GM19372 (cell line): Measurements from ENCODE around the gene DTNA.
"Not testable (repeated sequence)": the region's sequence is repeated elsewhere in the genome, so short reads cannot be mapped to it uniquely, and the experiment has no call there.

Source experiments
- ATAC-seq: cut with Tn5 transposase; IDR thresholded peaks from one replicate; pipeline ENCODE4 v1.9.1; 2021; ENCODE audit warnings: mild to moderate bottlenecking, low read depth, moderate library complexity; ENCODE audit not compliant: unreplicated experiment

Gene DTNA

DNA sequence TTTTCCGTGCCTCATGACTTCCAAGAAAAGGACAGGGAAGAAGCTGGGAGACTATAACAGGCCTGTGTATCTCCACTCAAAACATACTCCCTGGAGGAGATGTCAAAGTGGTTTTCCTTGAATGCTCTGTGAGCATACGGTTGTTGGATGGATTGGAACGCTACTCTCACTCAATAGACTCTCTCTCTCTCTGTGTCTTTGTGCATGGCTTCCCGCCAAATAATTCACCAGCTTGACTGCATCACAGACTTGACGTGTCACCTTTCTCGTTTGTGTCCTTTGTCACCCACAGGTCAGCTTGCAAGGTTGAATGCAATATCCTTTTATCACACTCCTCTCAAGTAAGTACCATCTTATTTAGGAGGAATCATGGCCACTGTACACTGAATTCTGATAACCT lies 174.3 kb downstream of the DTNA start:
- ATAC-seq: no peak

DNA sequence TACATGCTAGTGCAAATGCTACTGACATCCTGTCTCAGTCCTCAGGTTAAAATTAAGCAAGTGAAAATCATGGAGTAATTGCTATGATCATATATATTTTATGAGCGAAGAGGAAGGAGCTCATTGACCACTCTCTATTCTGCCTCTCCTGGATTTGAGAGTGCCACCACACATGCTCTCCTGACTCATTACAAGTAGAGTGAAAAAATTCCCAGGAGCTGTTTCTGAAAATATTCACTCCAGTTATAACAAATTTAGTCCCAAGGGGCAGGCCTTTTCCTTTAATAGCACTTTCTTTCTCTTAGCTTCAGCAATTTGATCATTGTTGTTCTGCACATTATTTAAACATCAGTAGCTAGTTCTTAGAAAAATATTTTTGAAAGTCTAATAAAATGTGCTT lies 176.1 kb downstream of the DTNA start:
- no peak for ATAC-seq

DNA sequence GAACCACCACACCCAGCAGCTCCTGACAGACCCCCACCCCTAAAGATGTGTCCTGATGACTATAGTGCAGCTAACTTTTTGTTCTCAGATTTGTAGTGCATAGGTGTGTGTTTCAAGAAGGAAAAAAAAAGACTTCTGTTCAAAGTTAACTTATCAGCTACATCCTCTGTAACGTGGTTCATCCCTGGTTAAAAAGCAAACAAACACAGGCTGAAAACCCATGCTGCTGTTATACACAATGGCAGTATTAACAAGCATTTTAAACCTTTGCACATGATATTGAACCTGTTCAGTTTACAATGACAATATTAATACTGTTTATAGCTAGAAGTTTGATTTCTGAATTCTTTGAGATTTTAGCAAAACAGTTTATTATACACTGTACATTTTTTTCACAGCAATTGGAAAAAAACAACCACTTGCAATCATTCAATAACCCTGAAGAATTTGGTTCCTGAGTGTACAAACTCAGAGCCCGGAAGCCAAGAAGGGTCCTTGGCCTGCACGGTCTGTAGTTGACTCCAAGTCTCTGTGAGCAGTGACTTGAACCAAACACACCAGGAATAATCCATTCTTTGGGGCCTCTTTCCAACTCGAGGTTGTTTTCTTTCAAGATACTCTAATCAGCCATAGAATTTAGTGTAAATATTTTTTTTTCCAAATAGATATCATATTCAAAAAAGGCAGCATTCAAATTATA lies 177.9 kb downstream of the DTNA start:
- no peak for ATAC-seq

DNA sequence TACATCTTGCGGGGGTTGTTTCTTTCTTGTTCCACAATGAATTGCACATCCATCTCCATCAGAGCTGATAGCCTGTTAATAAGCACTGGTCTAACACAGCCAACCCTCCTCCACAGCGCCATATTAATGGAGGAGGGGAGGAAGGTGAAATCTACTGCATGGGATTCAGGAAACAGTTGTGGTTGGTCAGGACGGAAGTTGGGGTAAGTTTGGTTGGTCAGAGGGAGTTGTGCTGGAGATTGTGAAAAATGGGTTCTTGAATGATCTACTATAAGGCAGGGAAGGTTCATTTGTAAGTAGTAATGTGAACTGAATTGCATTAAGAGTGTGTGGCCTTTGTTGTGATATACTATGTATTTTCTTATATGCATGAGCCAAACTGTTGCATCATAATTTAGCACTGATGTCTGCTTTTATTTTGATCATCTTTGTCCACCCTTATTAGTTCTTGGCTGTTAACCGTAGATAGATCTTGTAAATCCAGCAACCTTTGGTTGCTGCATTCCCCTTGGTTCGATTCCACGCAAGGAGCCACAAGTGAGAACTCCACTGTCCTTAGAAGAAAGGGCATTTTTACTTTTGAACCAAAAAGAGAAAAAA lies 180.5 kb downstream of the DTNA start:
- ATAC-seq: no peak

DNA sequence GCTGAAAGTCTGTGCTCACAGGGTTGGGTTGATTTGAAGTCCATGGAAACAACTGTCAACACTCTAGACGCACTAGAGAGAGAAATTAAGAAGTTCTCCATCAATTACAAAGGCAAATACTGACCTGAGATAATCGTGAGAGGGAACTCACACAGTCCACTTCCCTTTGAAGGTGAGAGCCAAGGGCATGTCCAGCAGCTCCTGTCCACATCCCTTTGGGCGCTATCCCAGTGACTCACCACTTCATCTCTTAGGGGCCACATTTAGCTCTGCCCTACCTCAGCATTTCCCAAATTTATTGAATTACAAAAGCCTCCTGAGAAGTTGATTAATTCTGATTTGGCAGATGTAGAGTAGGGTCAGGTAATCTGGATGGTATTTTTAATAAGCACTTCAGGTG lies 182.3 kb downstream of the DTNA start:
- no peak for ATAC-seq

- no peak for ATAC-seq
Measured at GRCh38 chr18:34893239-34893638, 183.1 kb downstream of the DTNA start.

GRCh38 chr18:34901299-34901698 lies 191.2 kb downstream of the DTNA start:
- ATAC-seq: no peak

DNA sequence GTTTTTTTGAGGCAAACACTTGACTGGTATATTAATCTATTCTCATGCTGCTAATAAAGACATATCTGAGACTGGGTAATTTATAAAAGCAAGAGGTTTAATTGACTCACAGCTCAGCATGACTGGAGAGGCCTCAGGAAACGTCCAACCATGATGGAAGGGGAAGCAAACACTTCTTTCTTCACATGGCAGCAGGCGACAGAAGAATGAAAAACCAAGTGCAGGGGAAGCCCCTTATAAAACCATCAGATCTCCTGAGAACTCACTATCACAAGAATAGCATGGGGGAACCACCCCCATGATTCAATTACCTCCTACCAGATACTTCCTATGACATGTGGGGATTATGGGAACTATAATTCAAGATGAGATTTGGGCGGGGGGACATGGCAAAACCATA lies 194.9 kb downstream of the DTNA start:
- ATAC-seq: no peak

DNA sequence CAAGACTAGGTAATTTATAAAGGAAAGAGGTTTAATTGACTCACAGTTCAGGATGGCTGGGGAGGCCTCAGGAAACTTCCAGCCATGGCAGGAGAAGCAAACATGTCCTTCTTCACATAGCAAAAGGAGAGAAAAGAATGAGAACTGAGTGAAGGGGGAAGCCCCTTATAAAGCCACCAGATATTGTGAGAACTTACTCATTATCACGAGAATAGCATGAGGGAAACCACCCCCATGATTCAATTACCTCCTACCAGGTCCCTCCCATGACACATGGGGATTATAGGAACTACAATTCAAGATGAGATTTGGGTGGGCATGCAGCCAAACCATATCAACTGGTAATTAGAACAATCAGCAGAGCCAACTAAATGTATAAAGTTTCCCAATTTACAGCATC lies 196.9 kb downstream of the DTNA start:
- ATAC-seq: not testable (repeated sequence)

GRCh38 chr18:34909637-34910364 lies 199.7 kb downstream of the DTNA start:
- ATAC-seq: no peak

DNA sequence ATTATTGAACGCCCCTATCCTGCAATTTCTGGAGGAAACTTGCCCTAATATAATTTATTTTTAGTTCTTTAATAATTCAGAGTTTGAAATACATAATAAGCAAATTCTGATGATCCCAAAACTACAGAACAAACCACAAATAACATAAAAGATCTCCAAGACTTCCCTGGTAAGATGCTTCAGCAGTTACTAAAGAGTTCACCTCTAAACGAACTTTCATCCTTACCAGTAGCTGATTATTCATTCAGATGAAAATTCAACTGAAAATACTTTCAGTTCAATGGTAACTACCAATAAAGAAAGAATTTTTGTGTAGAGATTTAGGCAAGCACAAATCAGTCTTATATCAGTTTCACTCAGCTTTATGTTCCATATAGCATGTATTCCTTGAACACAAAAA lies 201.0 kb downstream of the DTNA start:
- no peak for ATAC-seq

DNA sequence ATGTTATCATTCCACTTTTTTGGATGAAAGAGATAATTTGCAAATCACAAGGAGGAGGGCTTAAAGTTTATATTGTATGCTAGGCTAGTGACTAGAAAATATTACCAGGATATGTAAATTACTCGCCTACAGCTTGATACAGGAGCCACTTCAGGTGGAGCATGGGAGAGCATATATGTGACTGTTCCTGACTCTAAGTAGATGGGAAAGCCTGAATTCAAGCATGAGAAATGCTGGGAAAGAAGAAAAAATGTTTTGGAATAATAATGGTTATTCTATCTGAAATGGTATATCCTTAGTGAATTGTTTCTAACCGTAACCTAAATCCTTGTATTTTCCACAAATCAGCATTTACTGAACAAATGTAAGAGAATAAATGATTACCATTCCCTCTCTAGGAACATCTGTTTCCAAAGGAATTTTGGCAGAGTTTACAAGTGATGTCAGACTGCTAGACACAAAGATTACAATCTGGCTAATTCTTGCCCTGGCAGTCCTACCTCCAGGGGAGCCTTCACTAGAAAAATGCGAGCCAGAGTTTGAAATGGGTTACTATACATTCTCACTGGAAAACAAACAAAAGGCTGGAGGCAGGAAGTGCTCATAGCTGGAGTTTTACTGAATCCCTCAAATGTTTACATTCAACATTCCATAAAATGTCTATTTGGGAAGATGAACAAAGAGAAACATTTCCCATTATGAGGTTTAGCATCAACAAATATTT lies 201.7 kb downstream of the DTNA start:
- no peak for ATAC-seq

GRCh38 chr18:34913837-34914661 lies 204.0 kb downstream of the DTNA start:
- no peak for ATAC-seq

DNA sequence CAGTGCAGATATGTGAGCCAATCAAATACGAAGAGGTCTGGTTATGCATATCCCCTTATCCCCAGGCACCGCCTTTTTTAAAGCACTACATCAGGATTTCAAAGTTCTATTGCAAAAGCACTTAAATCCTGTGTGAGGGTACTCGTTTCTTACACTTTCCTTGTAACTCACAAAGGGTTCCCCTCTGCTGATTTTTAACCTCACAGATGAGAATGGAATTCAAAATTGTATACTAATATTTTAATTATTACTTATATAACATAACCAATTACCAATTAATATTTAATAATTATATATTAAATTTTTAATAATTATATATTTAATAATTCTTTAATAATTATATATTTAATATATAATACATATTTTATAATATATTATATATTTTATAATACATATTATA lies 204.9 kb downstream of the DTNA start:
- no peak for ATAC-seq

DNA sequence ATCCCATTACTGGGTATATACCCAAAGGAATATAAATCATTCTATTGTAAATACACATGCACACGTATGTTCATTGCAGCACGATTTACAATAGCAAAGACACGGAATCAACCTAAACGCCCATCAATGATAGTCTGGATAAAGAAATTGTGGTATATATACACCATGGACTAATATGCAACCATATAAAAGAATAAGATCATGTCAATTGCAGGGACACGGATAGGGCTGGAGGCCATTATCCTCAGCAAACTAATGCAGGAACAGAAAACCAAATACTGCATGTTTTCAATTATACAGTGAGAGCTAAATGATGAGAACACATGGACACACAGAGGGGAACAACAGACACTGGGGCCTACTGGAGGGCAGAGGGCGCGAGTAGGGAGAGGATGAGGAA lies 206.4 kb downstream of the DTNA start:
- ATAC-seq: not testable (repeated sequence)

DNA sequence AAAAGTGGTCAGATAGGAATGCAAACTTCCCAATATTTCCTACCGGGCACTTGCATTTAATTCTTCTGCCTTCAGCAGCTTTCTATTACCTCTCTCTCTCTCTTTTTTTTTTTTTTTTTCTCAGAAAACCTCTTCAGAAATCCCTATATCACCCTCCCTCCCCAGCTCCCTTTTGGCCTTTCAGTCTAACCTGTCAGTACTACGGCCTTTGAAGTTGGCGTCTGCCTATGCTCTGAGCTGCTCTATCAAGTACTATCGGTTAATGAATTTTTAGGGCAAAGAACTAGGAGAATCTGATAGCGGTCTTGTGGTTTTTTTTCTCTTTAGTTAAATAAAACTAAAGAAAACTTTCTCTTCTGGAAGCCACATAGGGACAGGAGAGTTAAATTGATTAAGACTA lies 208.8 kb downstream of the DTNA start:
- no peak for ATAC-seq

DNA sequence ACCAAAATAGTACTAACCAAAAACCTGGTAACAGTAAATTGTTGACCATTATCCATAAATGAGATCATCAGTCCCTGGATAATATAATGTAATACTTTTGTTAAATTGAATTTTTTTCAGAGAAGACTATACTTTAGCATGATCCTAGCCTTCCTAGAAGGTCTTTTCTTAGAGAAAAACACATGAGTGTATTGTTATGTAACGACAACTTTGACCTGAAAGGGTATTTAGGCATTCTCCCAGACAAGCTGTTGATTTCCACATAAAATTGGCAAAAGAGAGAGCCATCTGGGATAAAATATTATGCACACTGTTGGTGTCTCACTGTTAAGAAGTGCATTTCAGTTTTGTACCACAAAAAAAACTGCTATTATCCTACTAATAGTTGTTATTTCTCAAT lies 211.1 kb downstream of the DTNA start:
- no peak for ATAC-seq

- no peak for ATAC-seq
Measured at GRCh38 chr18:34921811-34922385, 211.8 kb downstream of the DTNA start.

- ATAC-seq: not testable (repeated sequence)
Measured at GRCh38 chr18:34922594-34922993, 212.5 kb downstream of the DTNA start.

DNA sequence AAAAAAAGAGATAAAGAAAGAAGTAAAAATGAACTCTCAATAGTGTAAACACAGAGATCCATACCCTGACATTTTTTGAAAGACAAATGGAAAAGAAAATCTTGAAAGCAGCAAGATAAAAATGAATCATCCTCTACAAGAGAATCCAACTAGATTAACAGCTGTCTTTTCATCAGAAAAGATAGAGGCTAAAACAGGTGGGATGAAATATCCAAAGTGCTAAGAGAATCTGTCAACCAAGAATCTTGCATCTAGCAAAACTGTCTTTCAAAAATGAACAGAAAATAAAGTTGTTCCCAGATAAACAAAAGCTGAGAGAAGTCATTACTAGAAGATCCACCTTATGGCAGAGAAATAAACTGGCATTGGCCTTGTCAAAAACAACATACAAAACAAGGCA lies 213.8 kb downstream of the DTNA start:
- ATAC-seq: no peak
